DOHH2 (cell line): Measurements from ENCODE around the gene PEDS1.

Experiments
- EZH2phosphoT487 ChIP-seq: fragments of 200-600 bp; sonication (generic); IDR thresholded peaks from 2 replicates; pipeline ENCODE4 v1.6.1; 2017; ENCODE audit warnings: borderline replicate concordance, mild to moderate bottlenecking, antibody characterized with exemption, low read length, moderate library complexity, mixed read lengths
- TF ChIP-seq, protein P1 (sequence below): fragments of 200-600 bp; sonication (generic); IDR thresholded peaks from one replicate; pipeline ENCODE4 v1.5.1; 2014; ENCODE audit warnings: antibody characterized with exemption, mild to moderate bottlenecking, low read depth, low read length; ENCODE audit not compliant: poor library complexity, severe bottlenecking

DNA sequence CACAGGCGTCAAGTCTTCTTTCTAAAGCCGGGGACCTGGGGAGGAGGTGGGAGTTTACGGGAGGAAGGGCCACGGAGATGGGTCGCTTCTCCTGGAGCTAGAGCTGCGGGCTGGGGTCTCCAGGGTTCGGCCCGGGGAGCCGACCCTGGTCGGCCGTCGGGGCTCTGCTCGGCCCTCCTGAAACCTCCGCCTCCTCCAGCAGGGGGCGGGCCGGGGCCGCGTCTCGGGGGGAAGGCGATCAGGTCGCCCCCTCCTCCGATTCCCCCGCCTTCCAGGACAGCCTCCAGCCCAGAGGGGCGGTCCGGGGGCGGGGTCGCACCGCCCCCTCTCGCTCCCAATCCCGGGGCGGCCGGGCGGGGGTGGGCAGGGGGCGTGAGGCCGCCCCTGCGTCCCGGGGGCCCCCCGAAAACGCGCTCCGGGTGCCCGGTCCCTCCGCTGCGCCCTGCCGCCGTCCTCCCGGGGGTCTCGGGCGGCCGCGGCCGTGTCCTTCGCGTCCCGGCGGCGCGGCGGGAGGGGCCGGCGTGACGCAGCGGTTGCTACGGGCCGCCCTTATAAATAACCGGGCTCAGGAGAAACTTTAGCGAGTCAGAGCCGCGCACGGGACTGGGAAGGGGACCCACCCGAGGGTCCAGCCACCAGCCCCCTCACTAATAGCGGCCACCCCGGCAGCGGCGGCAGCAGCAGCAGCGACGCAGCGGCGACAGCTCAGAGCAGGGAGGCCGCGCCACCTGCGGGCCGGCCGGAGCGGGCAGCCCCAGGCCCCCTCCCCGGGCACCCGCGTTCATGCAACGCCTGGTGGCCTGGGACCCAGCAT is 36.9 kb upstream of the PEDS1 start, which contains the start of gene CEBPB:
- TF ChIP-seq, protein P1, sequence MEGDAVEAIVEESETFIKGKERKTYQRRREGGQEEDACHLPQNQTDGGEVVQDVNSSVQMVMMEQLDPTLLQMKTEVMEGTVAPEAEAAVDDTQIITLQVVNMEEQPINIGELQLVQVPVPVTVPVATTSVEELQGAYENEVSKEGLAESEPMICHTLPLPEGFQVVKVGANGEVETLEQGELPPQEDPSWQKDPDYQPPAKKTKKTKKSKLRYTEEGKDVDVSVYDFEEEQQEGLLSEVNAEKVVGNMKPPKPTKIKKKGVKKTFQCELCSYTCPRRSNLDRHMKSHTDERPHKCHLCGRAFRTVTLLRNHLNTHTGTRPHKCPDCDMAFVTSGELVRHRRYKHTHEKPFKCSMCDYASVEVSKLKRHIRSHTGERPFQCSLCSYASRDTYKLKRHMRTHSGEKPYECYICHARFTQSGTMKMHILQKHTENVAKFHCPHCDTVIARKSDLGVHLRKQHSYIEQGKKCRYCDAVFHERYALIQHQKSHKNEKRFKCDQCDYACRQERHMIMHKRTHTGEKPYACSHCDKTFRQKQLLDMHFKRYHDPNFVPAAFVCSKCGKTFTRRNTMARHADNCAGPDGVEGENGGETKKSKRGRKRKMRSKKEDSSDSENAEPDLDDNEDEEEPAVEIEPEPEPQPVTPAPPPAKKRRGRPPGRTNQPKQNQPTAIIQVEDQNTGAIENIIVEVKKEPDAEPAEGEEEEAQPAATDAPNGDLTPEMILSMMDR, result peak; percentile 61
- TF ChIP-seq EZH2phosphoT487, result no peak
